ENCODE data around the gene ETV7. TPM values are rescaled to one million over a fixed set of nuclear protein-coding genes. Genes with fewer than 3 reads are reported as not detected.

ETV7 gene
- total RNA-seq, 1 experiment from 2014 or later = not detected

- Histone ChIP-seq H3K4me1 (peaks cover 8% of the 10 kb centered on the region), H3K9me3 (replicated peaks) (no peaks in the 10 kb centered on the region), H3K27ac (no peak overlapping the region), H3K27me3 (no peaks in the 10 kb centered on the region), H3K36me3 (no peaks in the 10 kb centered on the region), H3K4me3 (no peak overlapping the region)
- no peak for DNase-seq
Observed at GRCh38 chr6:36362551-36363370, 24.7 kb downstream of the ETV7 start.

- no peak overlapping the region for H3K4me3 ChIP-seq
- no peak for DNase-seq
- H3K4me1 ChIP-seq = peaks cover 8% of the 10 kb centered on the region
- no peaks in the 10 kb centered on the region for H3K27me3 ChIP-seq
- no peaks in the 10 kb centered on the region for H3K9me3 ChIP-seq (replicated peaks)
- no peaks in the 10 kb centered on the region for H3K36me3 ChIP-seq
- H3K27ac ChIP-seq = no peak overlapping the region
Observed at GRCh38 chr6:36361071-36361470, 26.4 kb downstream of the ETV7 start.

- Histone ChIP-seq H3K4me1 (peaks cover 8% of the 10 kb centered on the region), H3K4me3 (no peak overlapping the region), H3K27me3 (no peaks in the 10 kb centered on the region), H3K36me3 (no peaks in the 10 kb centered on the region), H3K9me3 (replicated peaks) (no peaks in the 10 kb centered on the region), H3K27ac (no peak overlapping the region)
- peak; percentile 79 to 94 for DNase-seq
Observed at GRCh38 chr6:36360241-36361054, 27.0 kb downstream of the ETV7 start.

GRCh38 chr6:36358226-36358915, 29.1 kb downstream of the ETV7 start:
- Histone ChIP-seq H3K4me3 (no peak overlapping the region), H3K36me3 (no peaks in the 10 kb centered on the region), H3K27ac (no peak overlapping the region), H3K27me3 (no peaks in the 10 kb centered on the region), H3K9me3 (replicated peaks) (no peaks in the 10 kb centered on the region), H3K4me1 (peaks cover 8% of the 10 kb centered on the region)
- peak; percentile 65 to 78 for DNase-seq

GRCh38 chr6:36357872-36358225, 29.6 kb downstream of the ETV7 start:
- no peaks in the 10 kb centered on the region for H3K36me3 ChIP-seq
- peaks cover 8% of the 10 kb centered on the region for H3K4me1 ChIP-seq
- no peak overlapping the region for H3K27ac ChIP-seq
- no peaks in the 10 kb centered on the region for H3K9me3 ChIP-seq (replicated peaks)
- no peaks in the 10 kb centered on the region for H3K27me3 ChIP-seq
- no peak overlapping the region for H3K4me3 ChIP-seq
- DNase-seq = no peak

GRCh38 chr6:36355819-36356218, 31.6 kb downstream of the ETV7 start:
- H3K27me3 ChIP-seq = no peaks in the 10 kb centered on the region
- no peak overlapping the region for H3K27ac ChIP-seq
- peaks cover 17% of the 10 kb centered on the region for H3K4me1 ChIP-seq
- DNase-seq = no peak
- no peak overlapping the region for H3K4me3 ChIP-seq
- no peaks in the 10 kb centered on the region for H3K36me3 ChIP-seq
- no peaks in the 10 kb centered on the region for H3K9me3 ChIP-seq (replicated peaks)

- Histone ChIP-seq H3K27ac (no peak overlapping the region), H3K4me1 (peaks cover 18% of the 10 kb centered on the region), H3K27me3 (no peaks in the 10 kb centered on the region), H3K36me3 (no peaks in the 10 kb centered on the region), H3K9me3 (replicated peaks) (no peaks in the 10 kb centered on the region), H3K4me3 (no peak overlapping the region)
- no peak for DNase-seq
Observed at GRCh38 chr6:36353411-36353915, 34.0 kb downstream of the ETV7 start.

GRCh38 chr6:36352477-36353157, 34.9 kb downstream of the ETV7 start:
- Histone ChIP-seq H3K36me3 (no peaks in the 10 kb centered on the region), H3K27ac (no peak overlapping the region), H3K4me3 (no peak overlapping the region), H3K4me1 (peaks cover 18% of the 10 kb centered on the region), H3K27me3 (no peaks in the 10 kb centered on the region), H3K9me3 (replicated peaks) (no peaks in the 10 kb centered on the region)
- no peak for DNase-seq

GRCh38 chr6:36350681-36351571, 36.5 kb downstream of the ETV7 start:
- Histone ChIP-seq H3K9me3 (replicated peaks) (no peaks in the 10 kb centered on the region), H3K27ac (peak overlapping the region; percentile 82), H3K36me3 (no peaks in the 10 kb centered on the region), H3K4me1 (peaks cover 26% of the 10 kb centered on the region), H3K27me3 (no peaks in the 10 kb centered on the region), H3K4me3 (no peak overlapping the region)
- peak; percentile 57 to 70 for DNase-seq

- Histone ChIP-seq H3K27me3 (no peaks in the 10 kb centered on the region), H3K9me3 (replicated peaks) (no peaks in the 10 kb centered on the region), H3K4me3 (no peak overlapping the region), H3K27ac (peak overlapping the region; percentile 82; the same call in 1 of the 2 replicates), H3K36me3 (no peaks in the 10 kb centered on the region), H3K4me1 (peaks cover 30% of the 10 kb centered on the region)
- no peak for DNase-seq
Observed at GRCh38 chr6:36350082-36350481, 37.4 kb downstream of the ETV7 start.

GRCh38 chr6:36349240-36349639, 38.2 kb downstream of the ETV7 start:
- no peak for DNase-seq
- Histone ChIP-seq H3K27ac (no peak overlapping the region), H3K4me1 (peaks cover 30% of the 10 kb centered on the region), H3K27me3 (no peaks in the 10 kb centered on the region), H3K36me3 (no peaks in the 10 kb centered on the region), H3K9me3 (replicated peaks) (no peaks in the 10 kb centered on the region), H3K4me3 (no peak overlapping the region)

- peak overlapping the region; percentile 94 for H3K27ac ChIP-seq
- no peaks in the 10 kb centered on the region for H3K36me3 ChIP-seq
- peak in 1 of 2 experiments; percentile 24 for DNase-seq
- H3K9me3 ChIP-seq (replicated peaks) = no peaks in the 10 kb centered on the region
- peaks cover 30% of the 10 kb centered on the region for H3K4me1 ChIP-seq
- peak overlapping the region; percentile 48 for H3K4me3 ChIP-seq
- H3K27me3 ChIP-seq = no peaks in the 10 kb centered on the region
Observed at GRCh38 chr6:36347621-36348020, 39.8 kb downstream of the ETV7 start.

GRCh38 chr6:36346486-36347273, 40.8 kb downstream of the ETV7 start:
- Histone ChIP-seq H3K27me3 (no peaks in the 10 kb centered on the region), H3K4me1 (peaks cover 29% of the 10 kb centered on the region), H3K36me3 (no peaks in the 10 kb centered on the region), H3K27ac (peak overlapping the region; percentile 94), H3K9me3 (replicated peaks) (no peaks in the 10 kb centered on the region), H3K4me3 (peak overlapping the region; percentile 48)
- peak; percentile 77 to 85 for DNase-seq
